Measurements from ENCODE around the gene PJA1.

PJA1 gene

GRCh38 chrX:69146739-69147138, 18.5 kb downstream of the PJA1 start:
- no peaks in the 10 kb centered on the region for H3K9me3 ChIP-seq (ENCODE audit: control insufficient read depth in 5 of 5, low read length in 5 of 5)
- no peak overlapping the region for H3K4me3 ChIP-seq (ENCODE audit: low read depth in 1 of 5, low read length in 5 of 5)
- H3K27ac ChIP-seq (ENCODE audit: low read depth, low read length): no peak overlapping the region
- no peaks in the 10 kb centered on the region for H3K36me3 ChIP-seq (ENCODE audit: control insufficient read depth in 5 of 5, insufficient read depth in 5 of 5, low read length in 5 of 5)
- H3K4me1 ChIP-seq (ENCODE audit: control insufficient read depth in 5 of 5, insufficient read depth in 5 of 5, low read length in 5 of 5): peaks cover 0 to 14% (median 6%) of the 10 kb centered on the region in 5 donors
- no peak overlapping the region for H3K9ac ChIP-seq (ENCODE audit: low read length in 5 of 5)
- peaks cover 5 to 41% (median 11%) of the 10 kb centered on the region in 5 donors for H3K27me3 ChIP-seq (ENCODE audit: control insufficient read depth in 5 of 5, insufficient read depth in 4 of 5, low read length in 5 of 5)

- H3K27ac ChIP-seq (ENCODE audit: low read depth, low read length): no peak overlapping the region
- peaks cover 5 to 40% (median 16%) of the 10 kb centered on the region in 5 donors for H3K27me3 ChIP-seq (ENCODE audit: control insufficient read depth in 5 of 5, insufficient read depth in 4 of 5, low read length in 5 of 5)
- H3K9me3 ChIP-seq (ENCODE audit: control insufficient read depth in 5 of 5, low read length in 5 of 5): no peaks in the 10 kb centered on the region
- H3K9ac ChIP-seq (ENCODE audit: low read length in 5 of 5): no peak overlapping the region
- H3K36me3 ChIP-seq (ENCODE audit: control insufficient read depth in 5 of 5, insufficient read depth in 5 of 5, low read length in 5 of 5): no peaks in the 10 kb centered on the region
- no peak overlapping the region for H3K4me3 ChIP-seq (ENCODE audit: low read depth in 1 of 5, low read length in 5 of 5)
- peaks cover 0 to 14% (median 6%) of the 10 kb centered on the region in 5 donors for H3K4me1 ChIP-seq (ENCODE audit: control insufficient read depth in 5 of 5, insufficient read depth in 5 of 5, low read length in 5 of 5)
Observed at GRCh38 chrX:69145714-69146113, 19.5 kb downstream of the PJA1 start.

- Histone ChIP-seq H3K4me3 (ENCODE audit: low read depth in 1 of 5, low read length in 5 of 5) (no peak overlapping the region), H3K36me3 (ENCODE audit: control insufficient read depth in 5 of 5, insufficient read depth in 5 of 5, low read length in 5 of 5) (no peaks in the 10 kb centered on the region), H3K4me1 (ENCODE audit: control insufficient read depth in 5 of 5, insufficient read depth in 5 of 5, low read length in 5 of 5) (peaks cover 0 to 14% (median 6%) of the 10 kb centered on the region in 5 donors), H3K27ac (ENCODE audit: low read depth, low read length) (no peak overlapping the region), H3K9ac (ENCODE audit: low read length in 5 of 5) (no peak overlapping the region), H3K27me3 (ENCODE audit: control insufficient read depth in 5 of 5, insufficient read depth in 4 of 5, low read length in 5 of 5) (peaks cover 5 to 34% (median 16%) of the 10 kb centered on the region in 5 donors), H3K9me3 (ENCODE audit: control insufficient read depth in 5 of 5, low read length in 5 of 5) (no peaks in the 10 kb centered on the region)
Observed at GRCh38 chrX:69144838-69145680, 20.2 kb downstream of the PJA1 start.

- no peaks in the 10 kb centered on the region for H3K9me3 ChIP-seq (ENCODE audit: control insufficient read depth in 5 of 5, low read length in 5 of 5)
- peaks cover 7 to 26% (median 14%) of the 10 kb centered on the region in 5 donors for H3K27me3 ChIP-seq (ENCODE audit: control insufficient read depth in 5 of 5, insufficient read depth in 4 of 5, low read length in 5 of 5)
- H3K4me1 ChIP-seq (ENCODE audit: control insufficient read depth in 5 of 5, insufficient read depth in 5 of 5, low read length in 5 of 5): peaks cover 0 to 19% (median 6%) of the 10 kb centered on the region in 5 donors
- H3K27ac ChIP-seq (ENCODE audit: low read depth, low read length): no peak overlapping the region
- H3K4me3 ChIP-seq (ENCODE audit: low read depth in 1 of 5, low read length in 5 of 5): no peak overlapping the region
- H3K36me3 ChIP-seq (ENCODE audit: control insufficient read depth in 5 of 5, insufficient read depth in 5 of 5, low read length in 5 of 5): no peaks in the 10 kb centered on the region
- H3K9ac ChIP-seq (ENCODE audit: low read length in 5 of 5): no peak overlapping the region
Observed at GRCh38 chrX:69143530-69143929, 21.7 kb downstream of the PJA1 start.

- H3K9ac ChIP-seq (ENCODE audit: low read length in 5 of 5): no peak overlapping the region
Observed at GRCh38 chrX:69142788-69143469, 22.3 kb downstream of the PJA1 start.

GRCh38 chrX:69140837-69141236, 24.4 kb downstream of the PJA1 start:
- peaks cover 4 to 42% (median 26%) of the 10 kb centered on the region in 5 donors for H3K4me1 ChIP-seq (ENCODE audit: control insufficient read depth in 5 of 5, insufficient read depth in 5 of 5, low read length in 5 of 5)
- peaks cover 7 to 28% (median 13%) of the 10 kb centered on the region in 5 donors for H3K27me3 ChIP-seq (ENCODE audit: control insufficient read depth in 5 of 5, insufficient read depth in 4 of 5, low read length in 5 of 5)
- H3K36me3 ChIP-seq (ENCODE audit: control insufficient read depth in 5 of 5, insufficient read depth in 5 of 5, low read length in 5 of 5): no peaks in the 10 kb centered on the region

More at GRCh38 chrX:69142788-69143469, 22.3 kb downstream of the PJA1 start:
- Histone ChIP-seq H3K4me3 (ENCODE audit: low read depth in 1 of 5, low read length in 5 of 5) (no peak overlapping the region), H3K36me3 (ENCODE audit: control insufficient read depth in 5 of 5, insufficient read depth in 5 of 5, low read length in 5 of 5) (no peaks in the 10 kb centered on the region), H3K27me3 (ENCODE audit: control insufficient read depth in 5 of 5, insufficient read depth in 4 of 5, low read length in 5 of 5) (peaks cover 7 to 23% (median 14%) of the 10 kb centered on the region in 5 donors), H3K27ac (ENCODE audit: low read depth, low read length) (no peak overlapping the region), H3K9me3 (ENCODE audit: control insufficient read depth in 5 of 5, low read length in 5 of 5) (no peaks in the 10 kb centered on the region), H3K4me1 (ENCODE audit: control insufficient read depth in 5 of 5, insufficient read depth in 5 of 5, low read length in 5 of 5) (peaks cover 0 to 23% (median 9%) of the 10 kb centered on the region in 5 donors)

GRCh38 chrX:69139516-69139915, 25.7 kb downstream of the PJA1 start:
- no peaks in the 10 kb centered on the region for H3K9me3 ChIP-seq (ENCODE audit: control insufficient read depth in 5 of 5, low read length in 5 of 5)
- no peaks in the 10 kb centered on the region for H3K36me3 ChIP-seq (ENCODE audit: control insufficient read depth in 5 of 5, insufficient read depth in 5 of 5, low read length in 5 of 5)
- no peak overlapping the region for H3K9ac ChIP-seq (ENCODE audit: low read length in 5 of 5)
- no peak overlapping the region for H3K4me3 ChIP-seq (ENCODE audit: low read depth in 1 of 5, low read length in 5 of 5)
- H3K27ac ChIP-seq (ENCODE audit: low read depth, low read length): no peak overlapping the region
- peaks cover 2 to 26% (median 12%) of the 10 kb centered on the region in 5 donors for H3K27me3 ChIP-seq (ENCODE audit: control insufficient read depth in 5 of 5, insufficient read depth in 4 of 5, low read length in 5 of 5)
- peaks cover 4 to 46% (median 28%) of the 10 kb centered on the region in 5 donors for H3K4me1 ChIP-seq (ENCODE audit: control insufficient read depth in 5 of 5, insufficient read depth in 5 of 5, low read length in 5 of 5)

More at GRCh38 chrX:69140837-69141236, 24.4 kb downstream of the PJA1 start:
- Histone ChIP-seq H3K9ac (ENCODE audit: low read length in 5 of 5) (no peak overlapping the region), H3K4me3 (ENCODE audit: low read depth in 1 of 5, low read length in 5 of 5) (no peak overlapping the region), H3K9me3 (ENCODE audit: control insufficient read depth in 5 of 5, low read length in 5 of 5) (no peaks in the 10 kb centered on the region), H3K27ac (ENCODE audit: low read depth, low read length) (no peak overlapping the region)

GRCh38 chrX:69138512-69138911, 26.7 kb downstream of the PJA1 start:
- Histone ChIP-seq H3K27ac (ENCODE audit: low read depth, low read length) (peak overlapping the region; percentile 29), H3K9me3 (ENCODE audit: control insufficient read depth in 5 of 5, low read length in 5 of 5) (no peaks in the 10 kb centered on the region), H3K27me3 (ENCODE audit: control insufficient read depth in 5 of 5, insufficient read depth in 4 of 5, low read length in 5 of 5) (peaks cover 2 to 31% (median 12%) of the 10 kb centered on the region in 5 donors), H3K4me1 (ENCODE audit: control insufficient read depth in 5 of 5, insufficient read depth in 5 of 5, low read length in 5 of 5) (peaks cover 4 to 43% (median 28%) of the 10 kb centered on the region in 5 donors), H3K9ac (ENCODE audit: low read length in 5 of 5) (no peak overlapping the region), H3K4me3 (ENCODE audit: low read depth in 1 of 5, low read length in 5 of 5) (no peak overlapping the region), H3K36me3 (ENCODE audit: control insufficient read depth in 5 of 5, insufficient read depth in 5 of 5, low read length in 5 of 5) (no peaks in the 10 kb centered on the region)

GRCh38 chrX:69138118-69138390, 27.2 kb downstream of the PJA1 start:
- Histone ChIP-seq H3K27me3 (ENCODE audit: control insufficient read depth in 5 of 5, insufficient read depth in 4 of 5, low read length in 5 of 5) (peaks cover 2 to 36% (median 14%) of the 10 kb centered on the region in 5 donors), H3K9me3 (ENCODE audit: control insufficient read depth in 5 of 5, low read length in 5 of 5) (no peaks in the 10 kb centered on the region), H3K4me1 (ENCODE audit: control insufficient read depth in 5 of 5, insufficient read depth in 5 of 5, low read length in 5 of 5) (peaks cover 4 to 39% (median 23%) of the 10 kb centered on the region in 5 donors), H3K27ac (ENCODE audit: low read depth, low read length) (peak overlapping the region; percentile 77), H3K9ac (ENCODE audit: low read length in 5 of 5) (no peak overlapping the region), H3K4me3 (ENCODE audit: low read depth in 1 of 5, low read length in 5 of 5) (no peak overlapping the region), H3K36me3 (ENCODE audit: control insufficient read depth in 5 of 5, insufficient read depth in 5 of 5, low read length in 5 of 5) (no peaks in the 10 kb centered on the region)

Measured in subcutaneous abdominal adipose tissue (tissue), 5 donors.